K562 (cell line): ENCODE measurements around the gene OR10A7. TPM values are rescaled to one million over a fixed set of nuclear protein-coding genes. Genes with fewer than 3 reads are reported as not detected.
"Not testable (repeated sequence)": the region's sequence is repeated elsewhere in the genome, so short reads cannot be mapped to it uniquely, and the experiment has no call there.

ENCODE experiments used
- ATAC-seq: fragments of 200-7000 bp; cut with Tn5 transposase; 3 replicates; pipeline ENCODE4 v1.9.1; 2020; ENCODE audit warnings: moderate library complexity
- BruUV-seq: library from RNA; stranded (reverse); fragments of 400-500 nt; replicated peaks from 2 replicates; lab custom pipeline; 2021; lab: Mats Ljungman, UMichigan
- CTCF ChIA-PET: fragments of 300-600 bp; formaldehyde crosslinking; extraction: SDS; loops from one replicate; lab custom pipeline; 2021; ENCODE audit warnings: low intra/inter-chr PET ratio; lab: Yijun Ruan, JAX
- POLR2A ChIA-PET: fragments of 300-600, 350-650 bp; sonication (Branson Sonifier 250); formaldehyde crosslinking; extraction: SDS; loops from one replicate; lab custom pipeline; 2021; ENCODE audit warnings: antibody characterized with exemption, inconsistent platforms; lab: Yijun Ruan, JAX
- DNase-seq, 4 experiments: peaks; one replicate each; pipeline versions ENCODE4 v3.0.0 to v3.0.0-alpha.2; 2011 to 2018; ENCODE audit warnings: low spot score in 3 of 4, mixed read lengths in 3 of 4; ENCODE audit errors: extremely low read depth in 1 of 4
- FAIRE-seq: peaks from 2 replicates; lab custom pipeline; 2011; peaks lifted over from hg19 to GRCh38; lab: Jason Lieb, UNC
- H2AFZ ChIP-seq: 2 replicates; pipeline ENCODE4 v1.6.0; 2011; ENCODE audit warnings: low read depth, low read length, control low read depth, inconsistent platforms
- H3K27ac ChIP-seq: fragments of 200-600 bp; 3 replicates; pipeline ENCODE4 v1.8.0; 2011; ENCODE audit warnings: low read depth, mild to moderate bottlenecking, control low read depth, inconsistent platforms, low read length, moderate library complexity, mixed read lengths; ENCODE audit errors: extremely low read depth
- H3K27me3 ChIP-seq, 2 experiments: fragments of 300-600 bp in 1 of 2; 2 replicates in 1 of 2; 3 replicates in 1 of 2; pipeline versions ENCODE4 v1.6.0 to v1.8.0; 2011; ENCODE audit warnings: inconsistent platforms in 2 of 2, low read length in 2 of 2, mild to moderate bottlenecking in 1 of 2, mixed read lengths in 1 of 2, moderate library complexity in 1 of 2; ENCODE audit not compliant: control insufficient read depth in 2 of 2, insufficient read depth in 2 of 2
- H3K36me3 ChIP-seq: fragments of 300-600 bp; 3 replicates; pipeline ENCODE4 v1.8.0; 2011; ENCODE audit warnings: mild to moderate bottlenecking, low read length, inconsistent platforms; ENCODE audit not compliant: control insufficient read depth, insufficient read depth
- H3K4me1 ChIP-seq, 2 experiments: fragments of 200-600 bp in 1 of 2; replicated peaks in 1 of 2; 2 replicates in 1 of 2; 3 replicates in 1 of 2; pipeline versions ENCODE4 v1.5.1 to v1.8.0; 2011; ENCODE audit warnings: inconsistent platforms in 2 of 2, low read length in 2 of 2, mild to moderate bottlenecking in 1 of 2, mixed read lengths in 1 of 2, moderate library complexity in 1 of 2; ENCODE audit not compliant: control insufficient read depth in 2 of 2, insufficient read depth in 2 of 2
- H3K4me2 ChIP-seq: 2 replicates; pipeline ENCODE4 v1.6.1; 2011; ENCODE audit warnings: low read length, control low read depth, inconsistent platforms, mixed read lengths; ENCODE audit not compliant: insufficient read depth
- H3K4me3 ChIP-seq: fragments of 200-600 bp; sonication (generic), shearing (Covaris generic); 2 replicates; pipeline ENCODE4 v1.5.1; 2016; ENCODE audit warnings: control low read depth, inconsistent platforms
- H3K79me2 ChIP-seq: fragments of 200-600 bp; 3 replicates; pipeline ENCODE4 v1.8.0; 2011; ENCODE audit warnings: low read length, inconsistent platforms; ENCODE audit not compliant: control insufficient read depth, insufficient read depth
- H3K9ac ChIP-seq, 2 experiments: 2 replicates each; pipeline versions ENCODE4 v1.6.0 to v1.6.1; 2011; ENCODE audit warnings: low read depth in 2 of 2, low read length in 2 of 2, control low read depth in 1 of 2, inconsistent platforms in 1 of 2, mild to moderate bottlenecking in 1 of 2, mixed read lengths in 1 of 2; ENCODE audit not compliant: insufficient read depth in 1 of 2
- H3K9me1 ChIP-seq: one replicate; pipeline ENCODE4 v1.6.0; 2011; ENCODE audit warnings: inconsistent platforms, mild to moderate bottlenecking, low read length, moderate library complexity; ENCODE audit not compliant: control insufficient read depth, insufficient read depth
- H3K9me3 ChIP-seq: replicated peaks from 2 replicates; pipeline ENCODE4 v1.5.1; 2011; ENCODE audit warnings: low read depth, low read length, inconsistent platforms; ENCODE audit not compliant: control insufficient read depth, insufficient read depth
- H4K20me1 ChIP-seq: replicated peaks from 2 replicates; pipeline ENCODE4 v1.6.1; 2011; ENCODE audit warnings: low read length, inconsistent platforms, mixed read lengths; ENCODE audit not compliant: control insufficient read depth, insufficient read depth
- HOMEZ ChIP-seq: fragments of 250-450 bp; sonication (Bioruptor Pico); IDR thresholded peaks from 2 replicates; pipeline ENCODE4 v1.4.0; 2020; ENCODE audit warnings: mild to moderate bottlenecking, moderate library complexity
- L3MBTL2 ChIP-seq: fragments of 450-650 bp; IDR thresholded peaks from 2 replicates; pipeline ENCODE4 v1.6.1; 2016; ENCODE audit warnings: mild to moderate bottlenecking, moderate library complexity
- POLR2A ChIP-seq: fragments of 450-650 bp; conservative IDR thresholded peaks from 2 replicates; pipeline ENCODE4 v1.6.1; 2016
- RUNX1 ChIP-seq: sonication (generic); IDR thresholded peaks from 2 replicates; pipeline ENCODE4 v1.6.1; 2016; ENCODE audit warnings: antibody characterized with exemption, low read depth
- VEZF1 ChIP-seq: fragments of 200-800 bp; sonication (Bioruptor generic); IDR thresholded peaks from 2 replicates; pipeline ENCODE4 v1.6.1; 2017; ENCODE audit warnings: missing genetic modification characterization, missing compliant biosample characterization
- ZNF431 ChIP-seq: sonication (generic); formaldehyde crosslinking; IDR thresholded peaks from 2 replicates; pipeline ENCODE4 v1.8.0; 2022; ENCODE audit warnings: mild to moderate bottlenecking, missing genetic modification reagents
- ZNF707 ChIP-seq: fragments of 250-450 bp; sonication (Bioruptor Pico); conservative IDR thresholded peaks from 2 replicates; pipeline ENCODE4 v1.8.0; 2022; ENCODE audit warnings: inconsistent platforms, mild to moderate bottlenecking, moderate library complexity
- WGBS: fragments of 100-300 bp; shearing (Covaris generic); methylation state at CpG from one replicate; pipeline ENCODE4 v1.1.6; 2016; ENCODE audit warnings: low coverage, mixed read lengths; ENCODE audit not compliant: insufficient coverage; ENCODE audit errors: missing lambda C conversion rate; 5-methylcytosine and 5-hydroxymethylcytosine counted together
- in situ Hi-C: fragments of 300-500 bp; cut with MboI; formaldehyde crosslinking; loops from 4 replicates; pipeline ENCODE4 v1.15.0; 2018; ENCODE audit warnings: inconsistent platforms, mixed read lengths
- intact Hi-C: fragments of 100-400 bp; cut with micrococcal nuclease; formaldehyde crosslinking; loops from 2 replicates; pipeline ENCODE4 v1.14.2; 2022
- polyA plus RNA-seq, 8 experiments: library from polyadenylated mRNA; depleted of rRNA in 4 of 8; stranded (reverse) in 5 of 8; unstranded in 3 of 8; fragments of >200 nt; fragmentation: Nextera tagmentation in 2 of 8; fragmentation: Illumina TruSeq in 1 of 8; extraction: Ambion mirVana in 2 of 8; extraction: Trizol in 1 of 8; gene quantifications; 2 replicates each; pipeline versions ENCODE4 v1.2.1 to v1.2.3, GENCODE V29; 2011 to 2014; ENCODE audit warnings: inconsistent platforms in 1 of 8, missing spikeins in 1 of 8
- total RNA-seq, 7 experiments: library from RNA; depleted of rRNA in 6 of 7; stranded (reverse); fragments of >200 nt in 6 of 7; fragmentation: Illumina TruSeq in 2 of 7; extraction: Trizol in 2 of 7; gene quantifications; 2 replicates each; pipeline versions ENCODE4 v1.2.1 to v1.2.3, GENCODE V29; 2011 to 2021; ENCODE audit warnings: low replicate concordance in 1 of 7

Gene OR10A7
- total and polyA plus RNA-seq, 9 of the 15 experiments (the other 6 are each of a cell fraction or from before 2014, with no cell fraction given), result not detected

- FAIRE-seq, H3K9me3 ChIP-seq: not testable (repeated sequence)
Observed at GRCh38 chr12:55171846-55172245, 49.0 kb upstream of the OR10A7 start.

GRCh38 chr12:55172686-55173085 is 48.1 kb upstream of the OR10A7 start:
- Histone ChIP-seq H3K9me3 (no peaks in the 10 kb centered on the region), H4K20me1 (no peaks in the 10 kb centered on the region), H3K27ac (no peak overlapping the region), H3K79me2 (no peaks in the 10 kb centered on the region), H3K4me2 (no peak overlapping the region), H3K4me1 (no peaks in the 10 kb centered on the region), H3K27me3 (peaks cover 0 to 2% of the 10 kb centered on the region in 2 experiments; a peak in 1 of 5 replicates), H3K9ac (no peak overlapping the region), H3K9me1 (no peaks in the 10 kb centered on the region), H2AFZ (no peak overlapping the region), H3K4me3 (no peak overlapping the region), H3K36me3 (no peaks in the 10 kb centered on the region)
- WGBS, result 0% methylated on average over 1 of the region's 1 CpG
- in situ Hi-C loops (no loop called here), intact Hi-C loops (no loop called here)
- DNase-seq (no peak), FAIRE-seq (no peak), ATAC-seq (no peak)
- no peak for TF ChIP-seq L3MBTL2
- no peak for TF ChIP-seq VEZF1 (CRISPR knock-in tag)
- TF ChIP-seq POLR2A, result no peak
- TF ChIP-seq RUNX1, result no peak
- no peak for TF ChIP-seq HOMEZ
- POLR2A ChIA-PET, result no interaction called here
- CTCF ChIA-PET, result no interaction called here
- BruUV-seq, result no TSS peak

More at GRCh38 chr12:55171846-55172245, 49.0 kb upstream of the OR10A7 start:
- H3K36me3 ChIP-seq, H3K4me3 ChIP-seq, H3K4me1 ChIP-seq, H4K20me1 ChIP-seq, H3K27ac ChIP-seq, H3K9ac ChIP-seq, DNase-seq, H3K4me2 ChIP-seq, H2AFZ ChIP-seq, H3K79me2 ChIP-seq, in situ Hi-C loops, CTCF ChIA-PET, ATAC-seq, BruUV-seq, POLR2A ChIA-PET, H3K27me3 ChIP-seq, intact Hi-C loops, H3K9me1 ChIP-seq: not testable (repeated sequence)
- WGBS, result 0% methylated on average over 2 of the region's 2 CpGs
- peak; percentile 86 for TF ChIP-seq ZNF431 (CRISPR knock-in tag)
- peak; percentile 61; the same call in 1 of the 2 replicates for TF ChIP-seq ZNF707 (CRISPR knock-in tag)
